GM20431 (cell line): Measurements from ENCODE around the gene NDUFV2.

ENCODE experiments used
- in situ Hi-C: fragments of 300-500 bp; cut with MseI, MboI; formaldehyde crosslinking; loops from one replicate; pipeline ENCODE4 v1.15.0; 2020; ENCODE audit warnings: low sequenced_read_pairs; ENCODE audit not compliant: unreplicated experiment

Gene NDUFV2

DNA sequence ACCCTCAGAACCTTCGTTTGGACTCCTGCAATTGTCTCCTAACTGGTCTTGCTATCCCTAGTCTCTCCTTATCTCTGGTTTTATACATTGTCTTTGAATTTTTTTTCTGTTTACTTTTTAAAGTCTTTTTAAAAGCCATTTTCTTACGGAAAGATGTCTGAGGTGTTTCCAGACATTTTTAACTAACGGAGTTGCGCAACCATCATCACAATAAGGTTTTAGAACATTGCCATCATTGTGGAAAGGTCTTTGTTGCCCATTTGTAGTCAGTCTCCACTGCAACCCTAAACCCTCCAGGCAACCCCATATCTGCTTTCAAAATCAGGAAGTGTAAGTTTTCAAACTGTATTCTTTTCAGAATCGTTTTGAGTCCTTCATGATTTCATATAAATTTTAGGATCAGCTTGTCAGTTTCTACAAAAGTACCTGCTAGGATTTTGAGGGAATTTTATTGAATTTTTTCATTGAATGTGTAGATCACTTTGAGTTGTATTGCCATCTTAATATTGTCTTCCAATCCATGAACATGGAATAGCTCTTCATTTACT, 80.4 kb downstream of the NDUFV2 start:
- in situ Hi-C loops = no loop called here
